Anterior cingulate cortex (tissue), 58 donors: Measurements from ENCODE around the gene ARL15.

Source experiments
- DNase-seq, 58 donors: peaks; one replicate each; lab custom pipeline; 2025; lab: John Stamatoyannopoulos, UW

Gene ARL15

GRCh38 chr5:54254482-54255198 is 55.7 kb downstream of the ARL15 start:
- DNase-seq = peak in 1 of 58 donors; percentile 6

GRCh38 chr5:54251981-54252380 is 58.4 kb downstream of the ARL15 start:
- no peak for DNase-seq

GRCh38 chr5:54249210-54250028 is 61.0 kb downstream of the ARL15 start:
- DNase-seq = peak in 1 of 58 donors; percentile 8

- DNase-seq = no peak
Observed at GRCh38 chr5:54247226-54247625, 63.1 kb downstream of the ARL15 start.

GRCh38 chr5:54243483-54244080 is 66.8 kb downstream of the ARL15 start:
- DNase-seq = peak in 5 of 58 donors; percentile 1 to 14 (median 3)

GRCh38 chr5:54242297-54242696 is 68.1 kb downstream of the ARL15 start:
- DNase-seq = no peak

- DNase-seq = peak in 1 of 58 donors; percentile 6
Observed at GRCh38 chr5:54234304-54234933, 76.0 kb downstream of the ARL15 start.

GRCh38 chr5:54230936-54231685 is 79.3 kb downstream of the ARL15 start:
- DNase-seq = no peak

- DNase-seq = peak in 49 of 58 donors; percentile 2 to 74 (median 18)
Observed at GRCh38 chr5:54229041-54229780, 81.2 kb downstream of the ARL15 start.

- no peak for DNase-seq
Observed at GRCh38 chr5:54227759-54228158, 82.6 kb downstream of the ARL15 start.

GRCh38 chr5:54227109-54227508 is 83.3 kb downstream of the ARL15 start:
- DNase-seq = no peak

- DNase-seq = no peak
Observed at GRCh38 chr5:54226215-54226614, 84.2 kb downstream of the ARL15 start.

GRCh38 chr5:54224103-54224826 is 86.1 kb downstream of the ARL15 start:
- DNase-seq = no peak

GRCh38 chr5:54222336-54222735 is 88.0 kb downstream of the ARL15 start:
- DNase-seq = no peak

- no peak for DNase-seq
Observed at GRCh38 chr5:54221135-54221534, 89.2 kb downstream of the ARL15 start.

- DNase-seq = no peak
Observed at GRCh38 chr5:54220230-54221040, 89.9 kb downstream of the ARL15 start.

- DNase-seq = peak in 15 of 58 donors; percentile 0 to 65 (median 4)
Observed at GRCh38 chr5:54217826-54218503, 92.4 kb downstream of the ARL15 start.
